Fibroblast of peridontal ligament (primary cell): ENCODE data around the gene VIM.

Source experiments
- DNase-seq: peaks from one replicate; pipeline ENCODE4 v3.0.0-alpha.2; 2010; ENCODE audit errors: extremely low read depth

Gene VIM

DNA sequence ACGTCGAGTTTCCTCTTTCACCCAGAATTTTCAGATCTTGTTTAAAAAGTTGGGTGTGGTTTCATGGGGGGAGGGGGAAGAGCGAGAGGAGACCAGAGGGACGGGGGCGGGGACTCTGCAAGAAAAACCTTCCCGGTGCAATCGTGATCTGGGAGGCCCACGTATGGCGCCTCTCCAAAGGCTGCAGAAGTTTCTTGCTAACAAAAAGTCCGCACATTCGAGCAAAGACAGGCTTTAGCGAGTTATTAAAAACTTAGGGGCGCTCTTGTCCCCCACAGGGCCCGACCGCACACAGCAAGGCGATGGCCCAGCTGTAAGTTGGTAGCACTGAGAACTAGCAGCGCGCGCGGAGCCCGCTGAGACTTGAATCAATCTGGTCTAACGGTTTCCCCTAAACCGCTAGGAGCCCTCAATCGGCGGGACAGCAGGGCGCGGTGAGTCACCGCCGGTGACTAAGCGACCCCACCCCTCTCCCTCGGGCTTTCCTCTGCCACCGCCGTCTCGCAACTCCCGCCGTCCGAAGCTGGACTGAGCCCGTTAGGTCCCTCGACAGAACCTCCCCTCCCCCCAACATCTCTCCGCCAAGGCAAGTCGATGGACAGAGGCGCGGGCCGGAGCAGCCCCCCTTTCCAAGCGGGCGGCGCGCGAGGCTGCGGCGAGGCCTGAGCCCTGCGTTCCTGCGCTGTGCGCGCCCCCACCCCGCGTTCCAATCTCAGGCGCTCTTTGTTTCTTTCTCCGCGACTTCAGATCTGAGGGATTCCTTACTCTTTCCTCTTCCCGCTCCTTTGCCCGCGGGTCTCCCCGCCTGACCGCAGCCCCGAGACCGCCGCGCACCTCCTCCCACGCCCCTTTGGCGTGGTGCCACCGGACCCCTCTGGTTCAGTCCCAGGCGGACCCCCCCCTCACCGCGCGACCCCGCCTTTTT is at the start of gene VIM:
TSS of gene VIM (plus strand) at position 151 of the 925 bp plus-strand sequence. CDS start 1,182 bp downstream, outside the sequence.
- DNase-seq = peak; percentile 91

- DNase-seq = peak; percentile 51
Observed at GRCh38 chr10:17179002-17179401, 49.0 kb upstream of the VIM start.

DNA sequence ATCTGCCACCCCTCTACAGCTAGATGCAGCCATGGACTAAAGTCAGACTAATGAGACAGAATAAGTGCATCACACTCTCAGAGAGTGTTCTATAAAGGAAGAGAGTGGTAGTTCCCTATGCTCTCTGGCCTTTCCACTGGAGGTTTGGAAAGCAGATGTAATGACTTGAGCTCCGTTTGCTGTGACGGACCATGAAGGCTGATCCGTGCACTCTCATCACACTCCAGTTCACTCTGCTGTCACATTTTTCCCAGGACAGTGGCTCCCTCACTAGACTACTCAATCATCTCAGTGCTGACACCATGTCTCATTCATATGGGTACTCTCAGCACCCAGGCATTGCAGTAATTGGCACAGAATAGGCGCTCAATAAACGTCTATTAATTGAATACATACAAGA is 46.9 kb upstream of the VIM start:
- no peak for DNase-seq

DNA sequence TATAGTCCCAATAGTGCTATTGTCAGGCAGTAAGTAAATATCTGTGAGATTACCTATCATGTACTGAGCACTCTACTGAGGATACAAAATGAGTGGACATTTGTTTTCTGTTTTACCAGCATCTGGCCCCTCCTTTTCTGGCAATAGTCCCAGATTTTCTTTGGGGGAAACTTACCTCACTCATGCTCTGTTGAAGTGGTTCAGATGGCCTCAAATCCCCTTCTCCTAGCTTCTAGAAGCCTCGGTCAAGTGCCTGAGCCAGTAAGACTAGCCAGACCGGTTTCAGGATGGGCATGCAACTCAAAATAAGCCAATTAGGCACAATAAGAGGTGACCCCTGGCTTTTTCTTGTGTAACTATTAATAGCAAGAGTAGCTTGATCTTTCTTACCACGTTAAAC is 46.3 kb upstream of the VIM start:
- no peak for DNase-seq

GRCh38 chr10:17183110-17183509 is 44.9 kb upstream of the VIM start:
- no peak for DNase-seq

- DNase-seq = no peak
Observed at GRCh38 chr10:17185873-17186272, 42.2 kb upstream of the VIM start.

- DNase-seq = no peak
Observed at GRCh38 chr10:17188644-17189172, 39.3 kb upstream of the VIM start.

DNA sequence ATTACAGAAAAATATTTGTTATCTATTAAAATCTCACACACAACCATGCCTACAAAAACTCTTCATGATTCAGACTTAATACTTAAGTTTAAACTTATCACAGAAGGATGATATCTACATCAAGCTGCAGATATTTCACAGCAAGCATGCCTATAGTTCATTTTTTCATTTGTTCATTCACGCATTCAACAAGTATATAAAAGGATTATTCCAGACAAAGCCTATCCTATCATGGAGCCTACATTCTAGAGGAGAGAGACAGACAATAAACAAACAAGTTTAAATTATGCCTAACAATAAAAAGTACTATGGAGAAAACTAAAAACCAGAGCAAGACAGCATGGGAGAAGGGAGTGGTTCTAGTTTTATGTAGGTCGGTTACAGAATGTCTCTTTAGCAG is 37.4 kb upstream of the VIM start:
- DNase-seq = no peak

- no peak for DNase-seq
Observed at GRCh38 chr10:17195083-17195482, 33.0 kb upstream of the VIM start.

DNA sequence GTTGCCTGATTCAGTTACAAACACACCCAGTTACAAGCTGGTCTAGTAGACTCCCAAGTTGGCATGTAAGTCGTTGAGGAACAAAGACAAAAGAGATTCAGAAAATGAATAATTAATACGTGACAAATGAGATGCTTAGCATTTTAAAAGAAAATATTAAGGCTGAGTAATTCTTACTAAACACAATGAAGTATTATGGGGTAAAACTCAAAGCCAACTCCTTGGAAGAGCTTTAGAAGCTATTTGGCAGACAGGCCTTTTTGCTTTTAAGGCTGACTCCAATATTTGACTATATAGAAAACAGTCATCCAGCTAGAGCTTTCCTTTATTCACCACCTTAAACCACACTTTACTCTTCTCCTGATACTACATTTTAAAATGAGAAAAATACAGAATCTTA is 32.0 kb upstream of the VIM start:
- DNase-seq = peak; percentile 34

DNA sequence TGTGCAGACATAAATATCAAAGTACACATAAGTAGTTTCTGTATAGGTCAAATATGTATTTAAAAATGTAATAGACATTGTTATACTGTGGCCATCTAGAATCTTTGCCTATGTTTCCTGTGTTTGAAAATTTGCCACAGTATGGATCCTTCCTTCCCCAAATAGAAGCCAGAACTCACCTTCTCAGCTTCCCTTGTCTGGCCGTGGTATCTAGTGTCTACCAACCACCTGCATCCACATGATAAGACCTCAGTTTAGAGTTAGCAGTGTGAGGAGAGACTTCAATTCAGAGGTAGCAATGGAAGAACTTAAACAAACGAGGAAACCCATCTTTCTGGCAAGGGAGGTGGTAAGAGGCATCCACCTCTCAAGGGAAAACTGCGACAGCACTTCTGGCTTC is 31.5 kb upstream of the VIM start:
- DNase-seq = no peak

- peak; percentile 90 for DNase-seq
Observed at GRCh38 chr10:17199351-17199804, 28.7 kb upstream of the VIM start.

GRCh38 chr10:17200001-17200911 is 27.8 kb upstream of the VIM start:
- DNase-seq = peak; percentile 58

DNA sequence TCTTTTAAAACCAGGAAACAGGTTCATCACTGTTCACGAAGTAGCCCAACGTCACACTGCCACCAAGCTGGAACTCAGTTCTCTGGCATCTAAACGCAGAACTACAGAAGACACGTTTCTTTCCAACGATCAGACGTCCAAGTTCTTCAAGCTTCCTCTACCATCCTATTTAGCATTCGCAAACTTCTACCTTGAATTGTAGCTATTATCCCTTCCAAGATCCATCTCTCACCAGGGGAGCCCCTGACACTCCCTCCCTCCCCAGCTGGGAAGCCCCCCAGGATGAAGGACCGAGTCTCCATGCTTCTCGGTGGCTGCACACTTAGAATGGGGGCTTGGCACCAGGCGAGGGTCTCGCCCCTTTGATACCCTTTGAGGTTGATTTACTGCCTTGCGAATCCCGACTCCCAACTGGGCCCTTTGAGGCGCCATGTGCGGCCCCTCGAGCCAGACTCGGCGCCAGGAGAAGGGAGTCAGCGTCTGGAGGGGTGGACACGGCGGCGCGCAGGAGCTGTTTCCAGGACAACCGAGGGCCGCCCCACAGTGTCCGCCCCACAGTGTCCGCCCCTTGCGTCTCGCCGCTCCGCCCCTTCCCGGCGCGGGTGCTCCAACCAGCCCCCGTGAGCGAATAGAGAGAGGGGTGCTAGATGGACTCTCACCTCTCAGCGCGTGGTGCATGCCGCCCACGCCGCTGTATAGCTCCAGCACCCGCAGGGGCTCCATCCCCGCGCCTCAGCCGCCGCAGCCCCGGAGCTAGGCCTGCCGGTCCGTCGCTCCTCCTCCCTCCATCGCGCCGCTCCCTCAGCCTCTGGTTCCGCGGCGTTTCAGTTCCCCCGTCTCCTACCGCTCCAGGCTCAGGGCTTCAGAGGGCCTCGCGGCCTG is 26.9 kb upstream of the VIM start, which contains the start of gene TRDMT1:
TSS of gene TRDMT1 (minus strand) at position 761 of the 882 bp plus-strand sequence. CDS start at position 723, 38 bp downstream.
- peak; percentile 84 for DNase-seq

- DNase-seq = no peak
Observed at GRCh38 chr10:17201794-17202116, 26.3 kb upstream of the VIM start.

DNA sequence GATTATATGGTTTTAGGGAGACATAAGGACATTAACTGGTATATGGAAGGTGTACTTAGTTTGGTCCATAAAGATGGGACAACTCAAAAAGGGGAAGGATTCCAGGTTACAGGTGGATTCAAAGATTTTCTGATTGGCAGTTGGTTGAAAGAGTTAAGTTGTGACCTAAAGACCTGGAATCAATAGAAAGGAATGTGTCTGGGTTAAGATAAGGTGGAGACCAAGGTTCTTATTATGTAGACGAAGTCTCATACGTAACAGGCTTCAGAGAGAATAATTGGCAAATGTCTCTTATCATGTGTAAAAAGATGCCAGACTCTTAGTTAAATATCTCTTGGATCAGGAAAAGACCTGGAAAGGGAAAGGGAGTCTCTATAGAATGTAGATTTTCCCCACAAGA is 25.5 kb upstream of the VIM start:
- DNase-seq = no peak

GRCh38 chr10:17202999-17203398 is 25.0 kb upstream of the VIM start:
- no peak for DNase-seq

DNA sequence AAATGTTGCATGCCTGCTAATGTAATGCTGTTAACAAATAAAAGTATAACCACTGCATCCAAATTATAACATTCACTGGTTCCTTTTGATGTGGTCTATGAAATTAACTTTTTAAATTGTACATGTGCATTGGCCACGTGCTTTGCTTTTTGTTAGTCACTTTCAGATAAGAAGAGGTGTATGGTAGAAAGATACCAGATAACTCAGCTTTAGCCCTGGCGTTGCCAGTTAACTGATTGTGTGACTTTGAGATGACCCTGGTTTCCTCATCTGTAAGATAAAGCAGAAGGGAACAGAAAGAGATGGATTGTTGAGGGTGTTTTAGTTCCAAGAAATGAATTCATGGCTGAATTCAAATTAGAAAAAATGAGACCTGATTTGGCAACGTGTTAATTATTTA is 24.6 kb upstream of the VIM start:
- no peak for DNase-seq

- peak; percentile 82 for DNase-seq
Observed at GRCh38 chr10:17206210-17206709, 21.8 kb upstream of the VIM start.

DNA sequence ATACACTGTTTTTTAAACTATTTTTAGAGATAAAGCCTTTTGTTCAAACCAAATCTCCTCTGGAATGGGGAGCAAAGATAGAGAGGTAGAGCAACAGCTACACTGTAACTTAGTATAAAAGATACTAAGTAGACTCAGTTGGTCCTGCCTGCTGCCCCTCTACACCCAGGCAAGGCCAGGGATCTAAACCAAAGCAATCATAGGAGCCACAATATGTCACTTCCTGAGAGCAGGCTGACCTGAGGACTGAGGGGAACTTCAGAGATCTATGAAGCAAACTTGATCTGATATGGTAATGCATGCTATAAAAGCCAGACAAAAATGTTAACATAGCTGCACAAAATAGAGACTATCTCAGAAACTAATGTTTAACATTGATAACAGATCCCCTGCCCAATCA is 19.6 kb upstream of the VIM start:
- no peak for DNase-seq

DNA sequence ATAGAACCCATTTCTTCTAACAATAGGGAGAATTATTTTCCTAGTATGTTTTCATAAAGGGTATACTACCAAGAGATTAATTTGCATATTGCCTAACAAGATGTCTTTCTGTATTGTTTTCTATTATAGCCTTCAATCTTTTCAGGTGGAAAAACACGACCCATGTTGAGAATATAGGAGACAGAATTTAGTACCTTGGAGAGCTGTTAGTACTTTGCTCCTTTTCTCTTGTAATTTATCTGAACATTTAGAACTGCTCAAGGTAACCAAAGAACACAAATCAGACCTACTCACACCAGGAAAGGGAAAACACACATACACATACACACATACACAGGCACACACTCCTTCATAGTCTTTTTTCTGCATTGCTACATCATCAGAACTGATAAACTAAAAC is 18.7 kb upstream of the VIM start:
- no peak for DNase-seq
